GM18520 (cell line): ENCODE data around the gene ATP13A3.
"Not testable (repeated sequence)": the region's sequence is repeated elsewhere in the genome, so short reads cannot be mapped to it uniquely, and the experiment has no call there.

ENCODE experiments used
- ATAC-seq: cut with Tn5 transposase; IDR thresholded peaks from one replicate; pipeline ENCODE4 v1.9.1; 2021; ENCODE audit not compliant: unreplicated experiment

Gene ATP13A3

GRCh38 chr3:194500198-194500597 is 13.4 kb upstream of the ATP13A3 start:
- ATAC-seq: no peak

DNA sequence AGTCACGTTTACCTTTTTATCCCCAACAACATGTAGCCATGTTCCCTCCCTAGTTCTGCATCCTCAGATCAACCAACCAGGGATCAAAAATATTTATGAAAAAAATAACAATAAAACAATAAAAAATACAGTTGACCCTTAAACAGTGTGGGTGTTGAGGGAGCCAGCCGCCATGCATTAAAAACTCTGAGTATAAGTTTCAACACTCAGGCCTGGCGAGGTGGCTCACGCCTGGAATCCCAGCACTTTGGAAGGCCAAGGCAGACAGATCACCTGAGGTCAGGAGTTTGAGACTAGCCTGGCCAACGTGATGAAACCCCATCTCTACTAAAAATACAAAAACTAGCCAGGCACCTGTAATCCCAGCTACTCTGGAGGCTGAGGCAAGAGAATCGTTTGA is 12.7 kb upstream of the ATP13A3 start:
- ATAC-seq: not testable (repeated sequence)

- peak; percentile 52 for ATAC-seq
Measured at GRCh38 chr3:194497799-194498575, 11.2 kb upstream of the ATP13A3 start.

GRCh38 chr3:194496217-194496919 is 9.6 kb upstream of the ATP13A3 start:
- peak; percentile 57 for ATAC-seq

DNA sequence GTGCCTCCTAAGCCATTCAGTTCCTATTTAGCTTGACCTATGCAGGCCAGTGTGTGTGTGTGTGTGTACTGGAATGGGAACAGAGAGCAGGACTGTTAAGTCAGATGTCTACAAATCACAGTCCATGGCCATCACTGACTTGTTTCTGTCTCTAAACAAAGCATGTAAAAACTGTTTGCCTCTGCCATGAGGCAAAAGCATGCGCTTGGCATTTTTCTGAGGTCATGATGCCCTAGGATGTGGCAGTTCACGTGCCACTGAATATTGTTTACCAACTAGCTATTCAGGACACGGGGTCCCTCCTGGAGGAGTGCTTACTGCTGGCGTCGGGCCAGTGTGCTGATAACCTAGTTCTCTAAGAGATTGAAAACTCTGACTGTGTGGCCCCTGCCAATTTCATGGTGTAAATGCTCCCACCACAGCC is 8.2 kb upstream of the ATP13A3 start:
- no peak for ATAC-seq

DNA sequence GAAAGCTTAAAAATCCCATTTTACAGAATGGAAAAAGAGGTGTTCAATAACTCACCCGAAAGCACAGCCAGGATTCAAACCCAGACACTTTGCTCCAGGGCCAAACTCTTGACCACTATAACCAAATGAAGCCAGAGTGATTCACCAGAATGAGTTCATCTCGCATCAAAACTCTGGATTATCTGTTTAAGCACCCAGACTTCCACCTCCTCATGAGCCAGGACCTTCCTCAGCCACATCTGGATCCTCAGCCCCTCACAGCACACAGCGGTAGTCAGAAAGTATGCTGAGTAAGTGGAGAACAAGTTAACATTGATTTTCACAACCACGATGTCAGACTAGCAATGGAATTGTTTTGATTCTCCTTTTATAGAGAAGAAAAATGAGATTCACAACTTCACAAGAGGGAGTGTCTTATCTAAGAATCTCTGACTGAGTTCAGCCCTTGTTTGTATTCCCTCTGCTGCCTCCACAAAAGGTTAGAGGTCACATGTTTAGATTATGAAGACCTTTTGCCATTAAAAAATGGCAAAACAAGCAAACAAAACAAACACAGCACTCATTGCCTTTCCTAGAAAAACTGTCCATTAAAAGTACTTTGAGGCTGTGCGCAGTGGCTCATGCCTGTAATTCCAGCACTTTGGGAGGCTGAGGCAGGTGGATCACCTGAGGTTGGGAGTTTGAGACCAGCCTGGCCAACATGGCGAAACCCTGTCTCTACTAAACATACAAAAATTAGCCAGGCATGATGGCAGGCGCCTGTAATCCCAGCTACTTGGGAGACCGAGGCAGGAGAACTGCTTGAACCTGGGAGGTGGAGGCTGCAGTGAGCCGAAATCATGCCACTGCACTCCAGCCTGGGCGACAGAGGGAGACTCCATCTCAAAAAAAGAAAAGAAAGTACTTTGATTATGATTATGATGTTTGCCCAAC is 7.5 kb upstream of the ATP13A3 start:
- not testable (repeated sequence) for ATAC-seq

DNA sequence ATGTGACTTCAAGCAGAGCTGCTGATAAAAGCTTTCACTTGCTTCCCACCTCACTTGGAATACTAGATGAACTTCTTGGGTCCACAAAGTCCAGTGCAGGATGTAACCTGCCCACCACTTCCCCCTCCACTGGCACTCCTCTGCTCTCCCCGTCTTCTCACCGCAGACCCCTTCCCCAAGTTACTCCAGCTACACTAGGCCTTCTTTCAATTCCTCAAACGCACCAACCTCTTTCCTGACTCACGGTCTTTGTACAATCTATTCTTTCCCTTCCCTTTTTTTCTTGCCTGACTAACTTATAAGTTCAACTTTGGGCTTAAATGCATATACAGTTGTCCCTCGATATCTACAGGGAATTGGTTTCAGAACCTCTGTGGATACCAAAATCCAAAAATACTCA is 5.2 kb upstream of the ATP13A3 start:
- ATAC-seq: no peak

DNA sequence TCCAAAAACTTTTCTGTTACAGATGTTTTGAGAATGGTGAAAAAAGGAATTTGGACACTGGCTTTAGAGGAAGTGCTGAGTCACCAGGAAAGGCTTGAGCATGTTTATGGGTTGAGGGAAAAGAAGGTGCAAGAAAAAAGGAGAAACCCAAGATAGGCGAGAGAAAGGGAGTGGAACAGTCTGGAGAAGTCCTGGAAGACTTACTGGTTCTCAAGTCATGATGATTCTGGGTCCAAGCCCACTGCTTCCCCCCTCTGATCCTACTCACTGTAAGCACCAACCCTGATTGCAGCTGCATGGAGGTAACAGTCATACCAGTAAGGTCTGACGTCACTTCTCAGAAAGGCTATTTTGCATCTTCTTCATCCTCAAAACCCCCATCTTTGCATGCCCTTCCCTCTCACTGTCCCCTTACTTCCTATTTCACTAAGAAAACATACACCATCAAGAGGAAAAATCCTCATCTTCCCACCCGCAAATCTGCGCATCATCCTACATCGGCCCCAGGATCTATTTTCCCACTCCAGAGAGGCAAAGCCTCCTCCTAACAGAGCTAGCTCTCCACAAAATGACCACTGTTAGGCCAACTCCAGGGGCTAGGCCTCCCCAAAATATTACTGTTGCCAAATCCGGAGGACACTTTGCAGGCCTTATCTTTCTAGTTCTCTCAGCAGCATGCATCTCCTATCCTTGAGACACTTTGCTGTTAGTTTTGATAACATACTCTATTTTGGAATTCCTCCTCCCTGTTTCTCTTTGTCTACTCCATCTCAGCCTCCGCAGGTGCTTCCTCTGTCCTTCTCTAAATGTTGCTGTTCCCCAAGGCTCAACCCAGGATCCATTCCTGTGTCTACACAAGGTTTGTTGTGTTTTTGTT is 3.2 kb upstream of the ATP13A3 start:
- ATAC-seq: peak; percentile 34

- no peak for ATAC-seq
Measured at GRCh38 chr3:194488055-194488742, 1.4 kb upstream of the ATP13A3 start.

DNA sequence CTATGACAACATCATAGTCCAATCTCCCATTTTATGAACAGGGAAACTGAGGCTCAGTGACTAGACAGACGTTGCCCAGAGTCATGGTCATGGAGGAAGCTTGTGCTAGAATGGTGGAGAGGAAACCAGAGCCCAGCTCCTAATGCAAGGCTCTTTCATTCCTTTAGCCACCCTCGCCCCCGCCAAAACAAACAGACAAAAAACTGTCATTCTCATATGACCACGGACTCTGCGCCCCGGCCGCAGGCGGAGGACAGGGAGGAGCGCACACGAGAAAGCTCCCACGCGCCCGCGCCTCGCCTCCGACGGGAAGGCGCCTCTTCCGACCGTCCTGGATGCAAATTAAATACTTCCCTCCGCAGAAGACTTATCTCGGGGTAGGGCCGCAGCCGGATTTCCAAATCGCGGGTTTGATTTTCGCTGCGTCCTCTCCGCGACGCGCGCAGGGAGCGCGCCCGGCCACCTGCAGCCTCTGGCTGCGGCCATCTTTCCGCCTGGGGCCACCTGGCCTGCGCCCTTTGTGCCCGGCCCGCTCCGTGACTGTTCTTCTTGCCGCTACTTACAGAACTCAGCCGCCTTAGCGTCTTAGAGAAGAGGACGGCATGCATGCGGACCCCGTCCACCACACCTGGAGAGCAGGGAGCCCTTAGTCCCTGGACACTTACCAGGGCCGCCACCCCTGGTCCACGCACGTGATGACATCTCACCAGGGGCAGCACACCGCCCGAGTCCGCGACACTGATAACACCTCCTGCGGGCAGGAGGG is 670 bp upstream of the ATP13A3 start:
- ATAC-seq: peak; percentile 11

DNA sequence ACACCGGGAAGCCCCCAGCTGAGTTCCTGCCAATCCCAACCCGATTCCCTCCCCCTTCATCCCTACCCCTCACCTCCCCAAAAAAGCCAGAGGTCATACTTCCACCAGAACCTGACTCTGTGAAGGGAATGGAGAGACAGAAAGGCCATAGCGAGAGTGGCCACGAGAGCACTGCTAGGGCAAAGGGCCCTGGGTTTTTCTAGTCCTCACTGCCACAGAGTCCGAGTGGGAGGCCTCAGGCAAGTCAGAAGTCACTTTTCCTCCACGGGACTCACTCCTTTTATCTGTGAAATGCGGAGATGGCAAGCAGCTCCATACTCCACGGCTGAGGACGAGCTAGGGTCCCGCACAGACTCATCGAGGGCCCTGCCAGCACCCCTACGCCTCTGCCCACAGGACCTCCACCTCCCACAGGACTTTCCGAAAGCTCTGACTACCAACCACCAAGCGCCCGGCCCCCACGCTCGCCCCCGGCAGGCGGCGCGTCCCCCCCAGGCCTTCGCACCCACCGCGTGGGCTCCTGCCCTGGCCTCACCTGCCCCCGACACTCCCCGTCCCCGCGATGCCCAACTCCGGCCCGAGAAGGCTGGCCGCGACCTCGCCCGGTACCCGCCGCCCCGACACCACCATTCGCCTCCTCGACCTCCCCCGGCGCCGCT is 792 bp downstream of the ATP13A3 start:
- no peak for ATAC-seq

GRCh38 chr3:194485468-194485880 is 1.3 kb downstream of the ATP13A3 start:
- no peak for ATAC-seq

DNA sequence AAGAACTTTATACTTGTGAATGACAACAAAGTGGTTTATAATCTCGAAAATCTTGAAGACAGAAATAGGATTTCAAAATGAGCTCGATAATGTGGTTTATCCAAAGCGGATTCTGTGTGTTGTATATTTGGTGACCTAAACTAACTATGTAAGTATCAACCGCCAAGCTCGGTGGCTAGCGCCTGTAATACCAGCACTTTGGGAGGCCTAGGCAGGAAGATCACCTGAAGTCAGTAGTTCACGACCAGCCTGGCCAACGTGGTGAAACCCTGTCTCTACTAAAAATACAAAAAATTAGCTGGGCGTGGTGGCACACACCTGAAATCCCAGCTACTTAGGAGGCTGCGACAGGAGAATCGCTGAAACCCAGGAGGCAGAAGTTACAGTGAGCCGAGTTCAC is 2.2 kb downstream of the ATP13A3 start:
- no peak for ATAC-seq

DNA sequence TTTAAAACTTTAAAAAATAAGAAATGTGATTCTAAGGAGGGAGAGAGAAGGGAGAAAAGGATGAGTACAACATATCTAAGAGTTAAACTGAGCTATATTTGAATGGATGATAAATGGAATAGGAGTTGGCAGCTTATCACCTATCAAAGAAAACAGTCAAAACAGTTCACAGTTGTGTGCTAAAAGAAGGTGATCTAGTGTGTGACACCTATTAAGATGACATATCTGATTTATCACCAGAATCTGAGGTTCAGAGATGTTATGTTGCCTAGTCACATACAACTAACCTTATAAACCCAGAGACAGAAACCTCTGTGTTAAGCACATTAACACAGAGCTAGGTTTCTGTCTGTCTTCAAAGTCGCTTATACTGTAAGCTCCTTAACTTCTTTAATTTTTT is 3.0 kb downstream of the ATP13A3 start:
- ATAC-seq: no peak

GRCh38 chr3:194482830-194483229 is 4.0 kb downstream of the ATP13A3 start:
- ATAC-seq: not testable (repeated sequence)

- ATAC-seq: no peak
Measured at GRCh38 chr3:194482196-194482593, 4.6 kb downstream of the ATP13A3 start.

GRCh38 chr3:194481525-194482195 is 5.1 kb downstream of the ATP13A3 start:
- ATAC-seq: no peak

GRCh38 chr3:194481103-194481502 is 5.7 kb downstream of the ATP13A3 start:
- no peak for ATAC-seq
